A673 (cell line): Measurements from ENCODE around the gene ARHGAP45.

Experiments
- EZH2 ChIP-seq: fragments of 200-600 bp; sonication (generic); IDR thresholded peaks from 2 replicates; pipeline ENCODE4 v1.6.1; 2017; ENCODE audit warnings: borderline replicate concordance, low read depth, mild to moderate bottlenecking, mixed read lengths, antibody characterized with exemption, low read length; ENCODE audit not compliant: poor library complexity, severe bottlenecking
- TF ChIP-seq, protein P1 (sequence below): fragments of 300-800, 200-600 bp; sonication (generic); conservative IDR thresholded peaks from 2 replicates; pipeline ENCODE4 v1.5.1; 2017; ENCODE audit warnings: low read depth, mild to moderate bottlenecking, antibody characterized with exemption, low read length, moderate library complexity, mixed read lengths

DNA sequence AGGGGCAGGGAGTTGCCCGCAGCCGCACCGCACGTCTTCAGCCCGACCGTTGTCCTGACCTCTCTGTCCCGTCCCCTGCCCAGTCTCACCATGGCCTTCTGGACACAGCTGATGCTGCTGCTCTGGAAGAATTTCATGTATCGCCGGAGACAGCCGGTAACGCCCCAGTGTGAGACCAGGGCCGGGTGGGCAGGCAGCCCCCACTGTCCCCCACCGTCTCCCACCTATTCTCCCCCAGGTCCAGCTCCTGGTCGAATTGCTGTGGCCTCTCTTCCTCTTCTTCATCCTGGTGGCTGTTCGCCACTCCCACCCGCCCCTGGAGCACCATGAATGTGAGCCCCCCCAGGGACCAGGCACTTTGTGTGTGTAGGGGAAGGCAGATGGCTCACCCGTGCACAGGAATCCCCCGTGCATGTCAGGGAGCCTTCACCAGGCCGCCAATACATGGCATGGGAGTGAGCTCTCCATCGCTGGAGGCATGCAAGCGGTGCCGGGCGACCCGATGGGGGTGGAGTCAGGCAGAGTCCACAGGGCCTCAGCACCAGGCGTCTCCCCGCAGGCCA, 25.6 kb upstream of the ARHGAP45 start:
- TF ChIP-seq, protein P1, sequence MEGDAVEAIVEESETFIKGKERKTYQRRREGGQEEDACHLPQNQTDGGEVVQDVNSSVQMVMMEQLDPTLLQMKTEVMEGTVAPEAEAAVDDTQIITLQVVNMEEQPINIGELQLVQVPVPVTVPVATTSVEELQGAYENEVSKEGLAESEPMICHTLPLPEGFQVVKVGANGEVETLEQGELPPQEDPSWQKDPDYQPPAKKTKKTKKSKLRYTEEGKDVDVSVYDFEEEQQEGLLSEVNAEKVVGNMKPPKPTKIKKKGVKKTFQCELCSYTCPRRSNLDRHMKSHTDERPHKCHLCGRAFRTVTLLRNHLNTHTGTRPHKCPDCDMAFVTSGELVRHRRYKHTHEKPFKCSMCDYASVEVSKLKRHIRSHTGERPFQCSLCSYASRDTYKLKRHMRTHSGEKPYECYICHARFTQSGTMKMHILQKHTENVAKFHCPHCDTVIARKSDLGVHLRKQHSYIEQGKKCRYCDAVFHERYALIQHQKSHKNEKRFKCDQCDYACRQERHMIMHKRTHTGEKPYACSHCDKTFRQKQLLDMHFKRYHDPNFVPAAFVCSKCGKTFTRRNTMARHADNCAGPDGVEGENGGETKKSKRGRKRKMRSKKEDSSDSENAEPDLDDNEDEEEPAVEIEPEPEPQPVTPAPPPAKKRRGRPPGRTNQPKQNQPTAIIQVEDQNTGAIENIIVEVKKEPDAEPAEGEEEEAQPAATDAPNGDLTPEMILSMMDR, result no peak
- no peak for TF ChIP-seq EZH2
